H9 (cell line): ENCODE data around the gene PCNX3. TPM values are rescaled to one million over a fixed set of nuclear protein-coding genes. Genes with fewer than 3 reads are reported as not detected.

Source experiments
- DNase-seq: peaks from one replicate; pipeline ENCODE4 v3.0.0-alpha.2; 2017
- H2AFZ ChIP-seq: one replicate; pipeline ENCODE4 v1.6.1; 2013; ENCODE audit warnings: mild to moderate bottlenecking, low read length, control low read depth, moderate library complexity
- H2AK5ac ChIP-seq: 2 replicates; pipeline ENCODE4 v1.6.1; 2013; ENCODE audit warnings: low read length, control low read depth, mixed read lengths; ENCODE audit not compliant: insufficient read length
- H2BK120ac ChIP-seq: one replicate; pipeline ENCODE4 v1.6.1; 2013; ENCODE audit warnings: low read depth, mild to moderate bottlenecking, low read length, control low read depth, inconsistent platforms; ENCODE audit not compliant: poor library complexity, severe bottlenecking
- H2BK12ac ChIP-seq: 2 replicates; pipeline ENCODE4 v1.6.1; 2013; ENCODE audit warnings: low read length, control low read depth, mixed read lengths, low read depth; ENCODE audit not compliant: insufficient read length
- H2BK15ac ChIP-seq: 2 replicates; pipeline ENCODE4 v1.6.1; 2013; ENCODE audit warnings: low read depth, low read length, control low read depth
- H2BK20ac ChIP-seq: one replicate; pipeline ENCODE4 v1.6.1; 2013; ENCODE audit warnings: low read depth, mild to moderate bottlenecking, low read length, control low read depth, inconsistent platforms; ENCODE audit not compliant: poor library complexity, severe bottlenecking
- H2BK5ac ChIP-seq: 2 replicates; pipeline ENCODE4 v1.6.1; 2013; ENCODE audit warnings: low read length, control low read depth, mixed read lengths; ENCODE audit not compliant: insufficient read length
- H3K14ac ChIP-seq: 2 replicates; pipeline ENCODE4 v1.6.1; 2013; ENCODE audit warnings: low read length, control low read depth; ENCODE audit not compliant: insufficient read depth
- H3K18ac ChIP-seq: 2 replicates; pipeline ENCODE4 v1.6.1; 2013; ENCODE audit warnings: low read depth, mild to moderate bottlenecking, mixed read lengths, low read length, control low read depth; ENCODE audit not compliant: insufficient read length
- H3K23ac ChIP-seq: 2 replicates; pipeline ENCODE4 v1.6.1; 2013; ENCODE audit warnings: low read length, control low read depth, mixed read lengths, low read depth; ENCODE audit not compliant: insufficient read length
- H3K23me2 ChIP-seq: 2 replicates; pipeline ENCODE4 v1.6.1; 2013; ENCODE audit warnings: low read depth, mild to moderate bottlenecking, mixed read lengths, low read length, control low read depth; ENCODE audit not compliant: insufficient read length, poor library complexity, severe bottlenecking
- H3K27ac ChIP-seq: 2 replicates; pipeline ENCODE4 v1.5.1; 2013; ENCODE audit warnings: low read length, control low read depth, mixed read lengths, low read depth; ENCODE audit not compliant: insufficient read length
- H3K27me3 ChIP-seq: 2 replicates; pipeline ENCODE4 v1.6.1; 2013; ENCODE audit warnings: low read length, control low read depth, inconsistent platforms; ENCODE audit not compliant: insufficient read depth
- H3K4ac ChIP-seq: 2 replicates; pipeline ENCODE4 v1.6.1; 2013; ENCODE audit warnings: low read depth, mild to moderate bottlenecking, control low read depth, inconsistent platforms, low read length, moderate library complexity
- H3K4me1 ChIP-seq: 2 replicates; pipeline ENCODE4 v1.6.1; 2013; ENCODE audit warnings: low read length, control low read depth, inconsistent platforms; ENCODE audit not compliant: insufficient read depth
- H3K4me2 ChIP-seq: 2 replicates; pipeline ENCODE4 v1.6.1; 2013; ENCODE audit warnings: low read length, control low read depth, mixed read lengths; ENCODE audit not compliant: insufficient read length, insufficient read depth
- H3K56ac ChIP-seq: 2 replicates; pipeline ENCODE4 v1.6.1; 2013; ENCODE audit warnings: low read depth, mild to moderate bottlenecking, mixed read lengths, low read length, control low read depth; ENCODE audit not compliant: insufficient read length
- H3K79me1 ChIP-seq: 2 replicates; pipeline ENCODE4 v1.6.1; 2013; ENCODE audit warnings: low read depth, mild to moderate bottlenecking, moderate library complexity, low read length, control low read depth, inconsistent platforms; ENCODE audit not compliant: insufficient read depth, poor library complexity, severe bottlenecking
- H3K79me2 ChIP-seq: 2 replicates; pipeline ENCODE4 v1.6.1; 2013; ENCODE audit warnings: low read length, control low read depth, inconsistent platforms; ENCODE audit not compliant: insufficient read depth
- H3K9ac ChIP-seq: 2 replicates; pipeline ENCODE4 v1.6.1; 2013; ENCODE audit warnings: low read length, control low read depth, mixed read lengths; ENCODE audit not compliant: insufficient read length; ENCODE audit errors: extremely low read depth
- H3K9me3 ChIP-seq: one replicate; pipeline ENCODE4 v1.6.1; 2013; ENCODE audit warnings: low read depth, low read length, inconsistent platforms; ENCODE audit not compliant: control insufficient read depth
- H3T11ph ChIP-seq: one replicate; pipeline ENCODE4 v1.6.1; 2013; ENCODE audit warnings: mild to moderate bottlenecking, low read length, control low read depth, inconsistent platforms
- H4K20me1 ChIP-seq: one replicate; pipeline ENCODE4 v1.6.1; 2013; ENCODE audit not compliant: control insufficient read depth, insufficient read length, insufficient read depth
- H4K5ac ChIP-seq: 2 replicates; pipeline ENCODE4 v1.6.1; 2013; ENCODE audit warnings: low read depth, mild to moderate bottlenecking, mixed read lengths, low read length, control low read depth; ENCODE audit not compliant: insufficient read length
- H4K8ac ChIP-seq: replicated peaks from 2 replicates; pipeline ENCODE4 v1.6.1; 2013; ENCODE audit warnings: low read length, control low read depth, mixed read lengths, low read depth; ENCODE audit not compliant: insufficient read length
- H4K91ac ChIP-seq: 2 replicates; pipeline ENCODE4 v1.6.1; 2013; ENCODE audit warnings: low read depth, mild to moderate bottlenecking, moderate library complexity, mixed read lengths, low read length, control low read depth; ENCODE audit not compliant: insufficient read length
- H3K27ac Mint-ChIP-seq, 3 experiments: 2 replicates in 2 of 3; 3 replicates in 1 of 3; pipeline ENCODE4 v1.8.0; 2020 to 2021; ENCODE audit warnings: mixed read lengths in 3 of 3, mild to moderate bottlenecking in 1 of 3, moderate library complexity in 1 of 3
- H3K27me3 Mint-ChIP-seq: 2 replicates; pipeline ENCODE4 v1.8.0; 2021; ENCODE audit warnings: low read depth, mild to moderate bottlenecking, moderate library complexity, mixed read lengths
- H3K36me3 Mint-ChIP-seq, 3 experiments: 2 replicates in 2 of 3; 3 replicates in 1 of 3; pipeline ENCODE4 v1.8.0; 2020 to 2021; ENCODE audit warnings: low read depth in 3 of 3, mixed read lengths in 3 of 3; ENCODE audit not compliant: insufficient read depth in 1 of 3
- H3K4me1 Mint-ChIP-seq, 2 experiments: 2 replicates each; pipeline ENCODE4 v1.8.0; 2020; ENCODE audit warnings: mixed read lengths in 2 of 2
- H3K4me3 Mint-ChIP-seq, 2 experiments: 2 replicates in 1 of 2; 3 replicates in 1 of 2; pipeline ENCODE4 v1.8.0; 2020 to 2021; ENCODE audit warnings: mild to moderate bottlenecking in 2 of 2, mixed read lengths in 2 of 2, moderate library complexity in 1 of 2
- H3K9me3 Mint-ChIP-seq, 2 experiments: 2 replicates in 1 of 2; 3 replicates in 1 of 2; pipeline ENCODE4 v1.8.0; 2020; ENCODE audit warnings: mild to moderate bottlenecking in 2 of 2, mixed read lengths in 2 of 2, moderate library complexity in 1 of 2
- CTCF ChIP-seq: fragments of 200-600 bp; sonication (generic); conservative IDR thresholded peaks from 3 replicates; pipeline ENCODE4 v1.8.0; 2021; ENCODE audit warnings: antibody characterized with exemption, mild to moderate bottlenecking
- WGBS: extraction: QIAGEN DNeasy Blood & Tissue Kit; methylation state at CpG from one replicate; pipeline ENCODE4 v1.1.7; 2013; ENCODE audit warnings: missing lambda C conversion rate, low lambda C conversion rate, mixed read lengths; ENCODE audit not compliant: insufficient read length; ENCODE audit errors: extremely low coverage; 5-methylcytosine and 5-hydroxymethylcytosine counted together
- total RNA-seq: library from RNA; stranded (reverse); gene quantifications from 2 replicates; pipeline ENCODE4 v1.2.1, GENCODE V29; 2021

PCNX3 gene
- total RNA-seq, 1 experiment from 2014 or later = 50.5 TPM

GRCh38 chr11:65663639-65664200, 48.1 kb downstream of the PCNX3 start:
- Histone ChIP-seq H3T11ph (no peak overlapping the region), H3K79me2 (no peaks in the 10 kb centered on the region), H3K9ac (peak overlapping the region; percentile 14), H3K4me2 (peak overlapping the region; percentile 67), H2AFZ (no peak overlapping the region), H3K23me2 (peaks cover 13% of the 10 kb centered on the region), H3K9me3 (no peaks in the 10 kb centered on the region), H4K20me1 (no peaks in the 10 kb centered on the region), H2BK120ac (no peak overlapping the region), H3K14ac (peak overlapping the region; percentile 64; the same call in 1 of the 2 replicates), H2BK20ac (no peak overlapping the region), H3K56ac (no peak overlapping the region), H3K4me1 (no peaks in the 10 kb centered on the region), H4K5ac (no peak overlapping the region), H4K91ac (no peak overlapping the region), H2AK5ac (no peak overlapping the region), H3K18ac (no peak overlapping the region), H4K8ac (no peak overlapping the region), H3K27me3 (no peaks in the 10 kb centered on the region), H3K27ac (no peak overlapping the region), H3K23ac (no peak overlapping the region), H3K79me1 (peaks cover 3% of the 10 kb centered on the region), H3K4ac (no peak overlapping the region), H2BK15ac (no peak overlapping the region), H2BK12ac (no peak overlapping the region), H2BK5ac (no peak overlapping the region)
- H3K4me1 Mint-ChIP-seq = peaks cover 4 to 6% of the 10 kb centered on the region in 2 experiments
- no peaks in the 10 kb centered on the region for H3K9me3 Mint-ChIP-seq
- DNase-seq = no peak
- peak overlapping the region; percentile 68 to 96 (median 85); a peak in 4 of 7 replicates for H3K27ac Mint-ChIP-seq
- H3K27me3 Mint-ChIP-seq = no peaks in the 10 kb centered on the region
- no peak for TF ChIP-seq CTCF
- WGBS = no CpG with 5 or more reads among the region's 15 CpGs
- peak overlapping the region; percentile 81 to 87 for H3K4me3 Mint-ChIP-seq
- H3K36me3 Mint-ChIP-seq = peaks cover 19 to 26% (median 23%) of the 10 kb centered on the region in 3 experiments; a peak in 6 of 7 replicates
